ENCODE measurements around the gene GALNT17.

Gene GALNT17

GRCh38 chr7:71132127-71132376, at the start of gene GALNT17:
GALNT17 (plus strand) TSS chr7:71132144.
- no peak for DNase-seq (ENCODE audit: low spot score)

- DNase-seq (ENCODE audit: low spot score), result no peak
These were observed 36.6 kb upstream of the GALNT17 start for GRCh38 chr7:71095266-71095860.

GRCh38 chr7:71096351-71096750, 35.6 kb upstream of the GALNT17 start:
- DNase-seq (ENCODE audit: low spot score), result no peak

- no peak for DNase-seq (ENCODE audit: low spot score)
These were observed 25.7 kb upstream of the GALNT17 start for GRCh38 chr7:71106226-71106625.

GRCh38 chr7:71112436-71112835, 19.5 kb upstream of the GALNT17 start:
- DNase-seq (ENCODE audit: low spot score), result no peak

- DNase-seq (ENCODE audit: low spot score), result no peak
These were observed 11.8 kb upstream of the GALNT17 start for GRCh38 chr7:71120096-71120495.

GRCh38 chr7:71129126-71129525, 2.8 kb upstream of the GALNT17 start:
- DNase-seq (ENCODE audit: low spot score), result no peak

- no peak for DNase-seq (ENCODE audit: low spot score)
These were observed 1.8 kb upstream of the GALNT17 start for GRCh38 chr7:71130031-71130679.

GRCh38 chr7:71131256-71132126, 453 bp upstream of the GALNT17 start:
- no peak for DNase-seq (ENCODE audit: low spot score)

GRCh38 chr7:71132377-71133231, 660 bp downstream of the GALNT17 start:
- no peak for DNase-seq (ENCODE audit: low spot score)

- no peak for DNase-seq (ENCODE audit: low spot score)
These were observed 1.3 kb downstream of the GALNT17 start for GRCh38 chr7:71133232-71133622.

GRCh38 chr7:71133856-71134255, 1.9 kb downstream of the GALNT17 start:
- DNase-seq (ENCODE audit: low spot score), result no peak

- DNase-seq (ENCODE audit: low spot score), result no peak
These were observed 3.2 kb downstream of the GALNT17 start for GRCh38 chr7:71135116-71135515.

GRCh38 chr7:71135663-71136062, 3.7 kb downstream of the GALNT17 start:
- no peak for DNase-seq (ENCODE audit: low spot score)

- DNase-seq (ENCODE audit: low spot score), result no peak
These were observed 5.5 kb downstream of the GALNT17 start for GRCh38 chr7:71137479-71137878.

- DNase-seq (ENCODE audit: low spot score), result no peak
These were observed 8.3 kb downstream of the GALNT17 start for GRCh38 chr7:71140264-71140663.

GRCh38 chr7:71144963-71145362, 13.0 kb downstream of the GALNT17 start:
- DNase-seq (ENCODE audit: low spot score), result no peak

GRCh38 chr7:71145906-71146901, 14.3 kb downstream of the GALNT17 start:
- no peak for DNase-seq (ENCODE audit: low spot score)

- no peak for DNase-seq (ENCODE audit: low spot score)
These were observed 16.2 kb downstream of the GALNT17 start for GRCh38 chr7:71148098-71148497.

GRCh38 chr7:71155236-71155635, 23.3 kb downstream of the GALNT17 start:
- DNase-seq (ENCODE audit: low spot score), result no peak

GRCh38 chr7:71157757-71158156, 25.8 kb downstream of the GALNT17 start:
- DNase-seq (ENCODE audit: low spot score), result no peak
